GM19395 (cell line): ENCODE measurements around the gene NKAIN4.

Experiments
- ATAC-seq: cut with Tn5 transposase; IDR thresholded peaks from one replicate; pipeline ENCODE4 v1.9.1; 2021; ENCODE audit warnings: mild to moderate bottlenecking, moderate library complexity; ENCODE audit not compliant: unreplicated experiment

NKAIN4 gene

DNA sequence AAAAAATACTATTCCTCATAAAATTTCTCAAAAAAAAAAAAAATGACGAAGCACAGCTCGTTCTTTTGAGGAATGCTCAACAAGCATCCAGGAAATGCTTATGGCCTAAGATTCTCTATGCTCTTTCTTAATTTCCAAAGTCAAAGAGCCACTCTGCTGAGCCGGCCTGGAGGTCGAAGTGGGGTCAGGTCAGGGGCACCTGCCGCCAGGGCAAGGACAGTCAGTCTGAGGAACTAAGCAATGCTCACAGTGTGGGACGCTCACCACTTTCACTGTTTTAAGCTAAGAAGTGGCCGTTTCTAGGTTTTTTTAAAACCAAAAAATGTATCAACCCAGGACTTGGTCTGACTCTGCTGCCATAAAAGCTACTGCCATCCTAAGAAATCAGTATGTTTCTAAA is 55.7 kb downstream of the NKAIN4 start:
- ATAC-seq = no peak

DNA sequence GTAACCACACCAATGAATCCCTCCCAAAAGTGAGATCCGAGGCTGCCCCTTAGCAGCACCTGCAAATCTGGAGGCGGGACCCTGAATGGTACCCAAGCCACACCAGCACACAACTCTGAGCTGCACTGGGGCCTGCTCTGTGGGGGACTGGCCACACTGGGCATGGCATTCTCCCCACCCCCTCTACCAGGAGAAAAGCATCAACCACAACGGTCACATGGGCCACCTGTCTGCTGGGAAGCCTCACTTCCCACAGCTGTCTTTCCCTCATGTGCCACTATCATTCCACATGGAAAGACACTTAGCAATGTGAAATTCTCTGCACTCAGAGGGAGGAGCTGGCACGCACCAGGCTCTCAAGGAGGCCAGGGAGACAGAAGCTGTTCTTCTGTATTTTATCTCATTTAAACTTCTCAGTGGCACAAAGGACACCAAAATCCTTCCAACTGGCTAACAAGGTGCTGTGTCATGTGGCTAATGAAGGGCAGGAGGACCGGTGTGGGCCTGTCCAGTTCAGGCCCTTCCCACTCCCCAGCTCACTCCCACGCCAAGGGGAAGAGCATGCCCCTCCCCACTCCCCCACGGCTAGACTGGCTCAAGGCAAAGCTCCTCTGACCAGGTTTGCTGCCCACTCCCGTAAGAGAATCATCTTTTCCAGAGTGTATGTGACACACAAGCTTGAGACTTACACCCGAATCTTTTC is 57.3 kb downstream of the NKAIN4 start:
- no peak for ATAC-seq

GRCh38 chr20:63194797-63195173 is 59.5 kb downstream of the NKAIN4 start:
- no peak for ATAC-seq

DNA sequence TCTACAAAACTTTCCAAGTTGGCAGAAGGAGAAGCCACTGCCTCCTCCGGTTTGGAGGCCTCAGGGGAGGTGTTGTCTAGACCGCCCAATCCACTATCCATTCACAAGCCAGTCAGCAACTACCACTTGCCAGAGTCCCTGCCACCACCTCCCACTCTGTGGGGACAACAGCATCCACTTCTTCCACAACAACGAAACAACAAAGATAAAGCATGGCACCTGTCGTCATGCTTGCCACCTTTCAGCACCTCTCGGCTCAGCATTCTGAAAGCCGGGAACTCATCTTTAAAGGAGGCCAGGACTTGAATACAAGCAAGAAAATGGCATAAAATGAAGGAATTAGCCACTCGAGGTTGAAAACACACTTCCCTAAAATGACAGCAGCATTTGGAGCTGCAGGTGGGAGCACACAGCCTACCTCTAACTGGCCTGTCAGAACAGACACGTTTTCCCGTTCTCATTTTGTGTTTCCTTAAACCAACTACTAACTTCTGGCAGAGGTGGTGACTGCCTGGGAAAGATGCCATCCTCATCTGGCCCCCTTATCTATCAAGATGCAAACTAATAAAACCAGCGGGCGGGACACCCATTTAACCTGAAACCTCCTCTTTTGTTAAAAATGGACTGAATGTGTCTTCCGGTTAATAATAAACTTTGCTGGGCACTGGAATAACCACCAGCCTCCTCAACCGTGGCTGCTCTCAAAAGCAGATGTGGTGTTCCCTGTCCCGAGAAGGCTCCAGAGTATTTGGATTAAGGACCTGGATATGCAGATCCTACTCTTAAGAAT is 60.1 kb downstream of the NKAIN4 start:
- no peak for ATAC-seq

DNA sequence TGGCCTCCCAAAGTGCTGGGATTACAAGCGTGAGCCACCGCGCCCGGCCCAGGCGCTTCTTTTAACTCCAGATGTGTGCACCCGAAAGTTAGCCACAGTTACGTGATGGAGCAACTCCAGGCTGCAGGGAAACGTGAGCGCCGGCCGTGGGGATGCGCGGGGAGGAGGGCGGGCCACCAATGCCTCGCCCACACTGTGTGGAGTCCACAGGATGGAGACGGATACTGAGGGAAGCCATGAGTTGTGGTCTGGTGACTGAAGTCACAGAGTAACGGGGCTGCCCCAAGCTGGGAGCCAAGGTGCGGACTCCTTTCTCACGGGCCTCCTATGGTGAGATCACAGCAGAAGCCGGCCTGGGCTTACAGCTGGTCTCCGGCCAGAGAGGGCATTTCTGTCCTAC is 61.5 kb downstream of the NKAIN4 start:
- ATAC-seq = no peak

DNA sequence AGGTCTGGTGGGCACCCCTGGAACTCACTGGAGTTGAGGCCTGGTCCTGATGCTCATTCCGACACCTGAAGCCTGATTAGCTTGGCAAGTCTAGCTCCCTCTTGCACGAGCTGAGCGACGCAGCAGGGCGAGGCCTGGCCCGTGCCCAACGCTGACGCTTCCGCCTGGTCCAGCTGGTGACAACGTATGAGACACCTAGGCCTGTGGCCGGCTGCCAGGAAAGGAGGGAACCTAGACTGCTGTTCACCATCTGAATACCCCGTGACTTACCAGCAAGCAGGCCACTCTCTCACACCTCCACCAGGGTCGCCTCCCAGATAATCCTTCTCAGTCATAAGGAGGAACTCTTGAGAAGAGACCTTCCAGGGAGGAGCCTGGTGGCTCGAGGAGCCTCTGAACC is 62.9 kb downstream of the NKAIN4 start:
- ATAC-seq = no peak

DNA sequence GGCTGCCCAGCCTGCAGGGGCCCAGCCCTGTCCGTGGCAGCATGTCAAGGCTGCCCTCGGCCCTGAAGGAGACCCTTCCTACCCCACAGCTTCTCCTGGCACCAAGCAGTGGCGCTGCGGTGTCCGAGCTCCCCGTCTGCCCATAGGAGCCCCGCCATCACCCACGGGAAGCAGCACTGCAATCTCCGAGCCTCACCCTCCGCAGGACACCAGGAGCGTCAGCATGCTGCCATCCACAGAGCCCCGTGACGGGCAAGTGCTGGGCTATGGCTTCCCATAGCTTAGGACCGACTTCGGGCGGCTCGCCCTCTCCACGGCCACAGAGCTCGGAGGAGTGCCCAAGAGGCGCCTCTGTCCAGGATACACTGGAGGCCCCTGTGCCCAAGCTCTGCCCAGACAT is 63.4 kb downstream of the NKAIN4 start:
- ATAC-seq = no peak
